Parathyroid adenoma (tissue), 2 donors: Measurements from ENCODE around the gene CDK2AP2.

Experiments used
- H2AFZ ChIP-seq: fragments of 300-600 bp; sonication (generic); one replicate; pipeline ENCODE4 v1.7.0; 2017; ENCODE audit warnings: antibody characterized with exemption, mild to moderate bottlenecking
- H3K27ac ChIP-seq: fragments of 300-600 bp; sonication (generic); one replicate; pipeline ENCODE4 v1.7.0; 2017
- H3K27me3 ChIP-seq: fragments of 300-600 bp; sonication (generic); one replicate; pipeline ENCODE4 v1.7.0; 2017; ENCODE audit warnings: low read length; ENCODE audit not compliant: control insufficient read depth, insufficient read depth
- H3K36me3 ChIP-seq: fragments of 300-600 bp; sonication (generic); one replicate; pipeline ENCODE4 v1.7.0; 2017; ENCODE audit warnings: low read length; ENCODE audit not compliant: control insufficient read depth, insufficient read depth
- H3K4me1 ChIP-seq: fragments of 300-600 bp; sonication (generic); one replicate; pipeline ENCODE4 v1.7.0; 2017; ENCODE audit warnings: control low read depth
- H3K4me2 ChIP-seq: fragments of 300-600 bp; sonication (generic); one replicate; pipeline ENCODE4 v1.7.0; 2017; ENCODE audit warnings: low read length
- H3K4me3 ChIP-seq: fragments of 300-600 bp; sonication (generic); one replicate; pipeline ENCODE4 v1.7.0; 2017; ENCODE audit warnings: low read depth, low read length
- H3K79me2 ChIP-seq: fragments of 300-600 bp; sonication (generic); one replicate; pipeline ENCODE4 v1.7.0; 2017; ENCODE audit warnings: control low read depth
- H3K9ac ChIP-seq: fragments of 300-600 bp; sonication (generic); one replicate; pipeline ENCODE4 v1.7.0; 2017; ENCODE audit warnings: mild to moderate bottlenecking
- H3K9me3 ChIP-seq: fragments of 300-600 bp; sonication (generic); one replicate; pipeline ENCODE4 v1.7.0; 2017; ENCODE audit warnings: low read length; ENCODE audit not compliant: control insufficient read depth
- TF ChIP-seq, protein P1 (sequence below): fragments of 300-600 bp; sonication (generic); IDR thresholded peaks from one replicate; pipeline ENCODE4 v1.7.0; 2017; ENCODE audit warnings: antibody characterized with exemption, mild to moderate bottlenecking
- donor health status: primary hyperparathyroidism.

The CDK2AP2 gene

DNA sequence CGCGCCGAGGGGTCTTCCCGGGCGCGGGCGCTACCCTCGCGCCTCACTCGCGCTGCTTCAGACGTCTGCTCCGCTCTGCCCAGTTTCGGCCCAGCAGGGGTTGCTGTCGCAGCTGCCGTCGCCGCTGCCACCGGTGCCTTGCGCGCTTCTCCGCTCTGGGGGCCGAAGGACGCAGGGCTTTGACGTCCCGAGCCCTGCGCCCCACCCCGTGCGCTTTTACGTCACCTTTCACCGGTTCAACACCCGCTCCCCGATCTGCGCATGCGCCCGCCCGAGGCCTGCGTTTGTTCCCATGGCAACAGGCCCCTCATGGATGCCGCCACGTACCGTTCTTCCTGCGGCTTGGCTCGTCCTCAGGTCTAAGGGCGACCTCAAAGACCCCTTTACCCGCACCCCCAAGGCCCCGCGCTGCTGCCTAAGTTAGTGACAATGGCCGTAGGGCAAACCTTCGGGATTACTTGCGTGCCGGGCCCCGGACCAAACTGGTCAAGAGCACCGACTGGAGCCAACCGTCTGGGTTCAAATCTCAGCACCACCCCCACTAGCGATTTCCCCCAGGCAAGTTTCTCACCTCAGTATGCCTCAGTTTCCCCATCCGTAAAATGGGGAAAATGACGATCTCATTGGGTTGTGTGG, 642 bp upstream of the CDK2AP2 start:
- Histone ChIP-seq H3K36me3 (no peaks in the 10 kb centered on the region), H3K9ac (peak overlapping the region; percentile 49), H2AFZ (peak overlapping the region; percentile 85), H3K9me3 (no peaks in the 10 kb centered on the region), H3K27me3 (no peaks in the 10 kb centered on the region), H3K27ac (peak overlapping the region; percentile 95), H3K4me3 (peak overlapping the region; percentile 92), H3K4me1 (peaks cover 10% of the 10 kb centered on the region), H3K79me2 (no peaks in the 10 kb centered on the region), H3K4me2 (peak overlapping the region; percentile 93)
- TF ChIP-seq, protein P1, sequence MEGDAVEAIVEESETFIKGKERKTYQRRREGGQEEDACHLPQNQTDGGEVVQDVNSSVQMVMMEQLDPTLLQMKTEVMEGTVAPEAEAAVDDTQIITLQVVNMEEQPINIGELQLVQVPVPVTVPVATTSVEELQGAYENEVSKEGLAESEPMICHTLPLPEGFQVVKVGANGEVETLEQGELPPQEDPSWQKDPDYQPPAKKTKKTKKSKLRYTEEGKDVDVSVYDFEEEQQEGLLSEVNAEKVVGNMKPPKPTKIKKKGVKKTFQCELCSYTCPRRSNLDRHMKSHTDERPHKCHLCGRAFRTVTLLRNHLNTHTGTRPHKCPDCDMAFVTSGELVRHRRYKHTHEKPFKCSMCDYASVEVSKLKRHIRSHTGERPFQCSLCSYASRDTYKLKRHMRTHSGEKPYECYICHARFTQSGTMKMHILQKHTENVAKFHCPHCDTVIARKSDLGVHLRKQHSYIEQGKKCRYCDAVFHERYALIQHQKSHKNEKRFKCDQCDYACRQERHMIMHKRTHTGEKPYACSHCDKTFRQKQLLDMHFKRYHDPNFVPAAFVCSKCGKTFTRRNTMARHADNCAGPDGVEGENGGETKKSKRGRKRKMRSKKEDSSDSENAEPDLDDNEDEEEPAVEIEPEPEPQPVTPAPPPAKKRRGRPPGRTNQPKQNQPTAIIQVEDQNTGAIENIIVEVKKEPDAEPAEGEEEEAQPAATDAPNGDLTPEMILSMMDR: no peak

DNA sequence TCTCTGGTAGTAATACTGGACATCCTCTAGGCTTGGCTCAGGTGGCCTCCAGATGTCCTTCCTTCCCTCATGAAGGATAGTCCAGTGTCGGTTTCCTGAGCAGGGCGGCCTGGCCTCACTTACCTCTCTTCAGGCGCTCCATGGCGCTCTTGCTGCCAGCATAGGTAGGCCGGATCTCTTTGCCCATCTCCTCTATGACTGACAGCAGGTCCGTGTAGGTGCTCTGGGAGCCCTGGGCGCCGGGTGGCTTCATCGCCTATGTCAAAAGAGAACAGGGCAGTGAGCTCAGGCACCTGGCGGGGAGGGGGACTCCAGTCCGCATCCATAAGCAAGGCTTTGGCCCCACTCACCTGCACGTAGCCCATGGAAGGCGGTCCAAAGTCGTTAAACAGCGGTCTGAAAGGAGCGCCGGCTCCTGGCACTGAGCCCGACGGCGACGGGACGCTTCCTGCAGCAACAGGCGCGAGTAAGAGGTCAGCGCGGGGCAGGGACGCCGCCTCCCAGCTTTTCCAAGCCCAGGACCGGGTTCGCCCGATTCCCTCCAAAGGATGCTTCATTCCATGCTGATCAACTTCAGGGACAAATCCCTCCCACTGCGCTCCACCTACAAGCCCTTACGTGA, 609 bp downstream of the CDK2AP2 start:
- no peak overlapping the region for H3K9ac ChIP-seq
- no peaks in the 10 kb centered on the region for H3K79me2 ChIP-seq
- peak overlapping the region; percentile 40 for H2AFZ ChIP-seq
- H3K9me3 ChIP-seq: no peaks in the 10 kb centered on the region
- H3K4me2 ChIP-seq: peak overlapping the region; percentile 82
- no peaks in the 10 kb centered on the region for H3K27me3 ChIP-seq
- H3K4me1 ChIP-seq: peaks cover 10% of the 10 kb centered on the region
- TF ChIP-seq, protein P1: no peak
- peak overlapping the region; percentile 92 for H3K4me3 ChIP-seq
- no peaks in the 10 kb centered on the region for H3K36me3 ChIP-seq
- peak overlapping the region; percentile 95 for H3K27ac ChIP-seq

DNA sequence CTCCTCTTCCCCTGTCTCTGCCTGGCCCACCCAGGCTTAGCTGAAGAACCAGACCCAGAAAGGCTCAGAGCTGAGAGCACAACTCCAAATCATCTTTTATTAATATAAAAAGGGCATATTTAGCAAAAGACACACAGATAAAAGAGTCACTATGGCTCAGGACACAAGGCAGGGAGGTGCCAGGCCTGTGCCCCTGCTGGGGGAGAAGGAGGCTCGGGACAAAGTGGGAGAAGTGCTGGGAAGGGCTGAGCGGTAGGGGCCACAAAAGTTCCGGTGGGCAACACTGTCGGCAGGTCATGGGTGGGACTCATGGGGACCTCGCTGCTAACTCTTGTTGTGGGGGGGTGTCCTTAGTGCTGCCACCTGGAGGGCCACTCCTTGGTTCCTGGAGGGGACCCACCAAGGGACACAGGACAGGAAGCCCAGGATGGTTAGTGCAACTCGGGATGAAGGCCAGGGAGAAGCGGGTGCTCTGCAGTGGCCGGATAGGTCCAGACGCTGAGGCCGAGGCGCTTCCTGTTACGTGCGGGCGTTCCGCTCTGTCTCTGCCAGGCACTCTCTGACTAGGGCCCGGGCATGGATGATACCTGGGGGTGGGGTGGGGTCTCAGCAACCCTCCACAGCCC, 1.4 kb downstream of the CDK2AP2 start:
- peak overlapping the region; percentile 91 for H3K27ac ChIP-seq
- H3K4me1 ChIP-seq: peaks cover 10% of the 10 kb centered on the region
- H3K4me2 ChIP-seq: no peak overlapping the region
- H3K9me3 ChIP-seq: no peaks in the 10 kb centered on the region
- peak overlapping the region; percentile 61 for H3K4me3 ChIP-seq
- no peak overlapping the region for H2AFZ ChIP-seq
- no peaks in the 10 kb centered on the region for H3K36me3 ChIP-seq
- TF ChIP-seq, protein P1: no peak
- no peaks in the 10 kb centered on the region for H3K79me2 ChIP-seq
- H3K9ac ChIP-seq: no peak overlapping the region
- H3K27me3 ChIP-seq: no peaks in the 10 kb centered on the region

DNA sequence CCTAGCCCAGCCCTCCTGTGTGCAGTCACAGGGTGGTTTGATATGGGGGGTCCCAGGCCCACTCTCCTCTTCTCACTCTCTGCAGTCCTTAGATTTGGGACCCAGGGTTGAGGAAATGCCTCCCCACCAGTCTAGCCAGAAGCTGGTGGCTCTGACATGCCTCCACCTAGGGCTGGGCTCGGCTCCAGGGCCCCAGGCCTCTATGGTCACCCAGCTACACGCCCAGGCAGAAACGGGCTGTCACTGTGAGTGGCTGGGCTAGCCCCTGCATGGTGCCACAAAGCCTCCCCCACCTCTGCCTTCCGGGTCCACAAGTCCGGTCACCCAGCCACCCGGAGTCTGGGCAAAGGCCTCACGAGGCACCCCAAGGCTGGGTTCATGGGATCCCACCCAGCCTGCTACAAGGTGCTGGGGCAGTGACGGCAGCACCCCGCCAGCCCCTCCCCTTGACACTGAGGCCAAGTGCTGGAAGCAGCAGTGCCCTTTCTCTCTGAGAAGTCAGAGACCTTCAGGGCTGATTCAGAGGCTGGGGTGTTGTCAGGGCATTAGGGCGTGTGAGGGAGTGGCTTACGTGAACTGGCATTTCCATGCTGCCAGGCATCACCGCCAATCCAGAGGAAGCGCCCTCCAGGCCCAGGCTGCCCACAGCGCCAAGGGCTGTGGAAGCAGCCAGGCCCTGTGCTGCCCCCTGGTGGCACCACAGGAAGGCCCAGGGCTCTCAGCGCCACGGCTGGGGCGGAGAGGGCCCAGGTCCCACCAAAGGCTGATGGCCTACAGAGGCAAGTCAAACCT, 2.2 kb downstream of the CDK2AP2 start:
- Histone ChIP-seq H2AFZ (peak overlapping the region; percentile 34), H3K9ac (no peak overlapping the region), H3K4me3 (peak overlapping the region; percentile 61), H3K36me3 (no peaks in the 10 kb centered on the region), H3K9me3 (no peaks in the 10 kb centered on the region), H3K27ac (peak overlapping the region; percentile 91), H3K4me2 (peak overlapping the region; percentile 75), H3K27me3 (no peaks in the 10 kb centered on the region), H3K79me2 (no peaks in the 10 kb centered on the region), H3K4me1 (peaks cover 10% of the 10 kb centered on the region)
- TF ChIP-seq, protein P1: peak; percentile 93
